ENCODE measurements around the gene CASKIN1.

DNA sequence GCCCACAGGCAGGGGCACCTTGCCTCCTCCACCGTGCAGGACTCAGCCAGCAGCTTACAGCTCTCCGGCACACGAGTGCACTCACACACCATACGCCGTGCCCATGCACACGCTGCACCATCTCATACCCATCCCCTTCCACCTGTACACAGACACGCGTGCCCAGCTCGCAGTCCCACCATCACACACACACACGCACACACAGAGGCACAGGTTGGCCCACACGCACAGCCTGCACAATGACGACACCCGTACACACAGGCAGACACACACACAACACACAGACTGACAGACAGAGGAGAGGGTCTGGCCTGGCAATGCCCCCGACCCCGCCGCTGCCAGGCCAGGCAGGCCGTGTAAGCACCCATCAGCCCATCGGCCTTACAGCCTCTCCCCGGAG, 12.1 kb downstream of the CASKIN1 start:
- TF ChIP-seq CTCF (IDR thresholded peaks at IDR 0.05; ENCODE audit: low read depth, low read length), result no peak
- TF ChIP-seq EZH2phosphoT487 (IDR thresholded peaks at IDR 0.05; ENCODE audit: low read depth), result no peak

All from OCI-LY3 (cell line).